ENCODE measurements around the gene C10orf90. TPM values are rescaled to one million over a fixed set of nuclear protein-coding genes. Genes with fewer than 3 reads are reported as not detected.

C10orf90 gene
- total RNA-seq, 1 donor from 2014 or later, result not detected

GRCh38 chr10:126598009-126598408 lies 72.5 kb downstream of the C10orf90 start:
- Mint-ChIP-seq H3K27me3 (ENCODE audit: insufficient read depth, low read depth) (peaks cover 2% of the 10 kb centered on the region), H3K36me3 (no peaks in the 10 kb centered on the region), H3K27ac (no peak overlapping the region), H3K9me3 (no peaks in the 10 kb centered on the region), H3K4me1 (peaks cover 20% of the 10 kb centered on the region), H3K4me3 (no peak overlapping the region)
- H3K9me3 ChIP-seq (ENCODE audit: low read depth), result no peaks in the 10 kb centered on the region
- no peak overlapping the region for H3K9ac ChIP-seq
- H3K4me2 ChIP-seq, result no peak overlapping the region
- H3K79me2 ChIP-seq (ENCODE audit: low read depth), result no peaks in the 10 kb centered on the region
- peak; percentile 66 for DNase-seq (ENCODE audit: low spot score)
- H3K27me3 ChIP-seq, result no peaks in the 10 kb centered on the region
- H2AFZ ChIP-seq (replicated peaks), result no peak overlapping the region
- H3K27ac ChIP-seq, result no peak overlapping the region
- peaks cover 22% of the 10 kb centered on the region for H3F3A ChIP-seq (ENCODE audit: low read depth)
- H3K4me3 ChIP-seq, result no peak overlapping the region
- H3K36me3 ChIP-seq, result no peaks in the 10 kb centered on the region
- TF ChIP-seq EZH2phosphoT487 (IDR thresholded peaks at IDR 0.05) (no peak), CTCF (IDR thresholded peaks at IDR 0.05) (peak; percentile 66)
- H3K4me1 ChIP-seq, result peaks cover 23% of the 10 kb centered on the region
- no peaks in the 10 kb centered on the region for H4K20me1 ChIP-seq (ENCODE audit: low read depth)

DNA sequence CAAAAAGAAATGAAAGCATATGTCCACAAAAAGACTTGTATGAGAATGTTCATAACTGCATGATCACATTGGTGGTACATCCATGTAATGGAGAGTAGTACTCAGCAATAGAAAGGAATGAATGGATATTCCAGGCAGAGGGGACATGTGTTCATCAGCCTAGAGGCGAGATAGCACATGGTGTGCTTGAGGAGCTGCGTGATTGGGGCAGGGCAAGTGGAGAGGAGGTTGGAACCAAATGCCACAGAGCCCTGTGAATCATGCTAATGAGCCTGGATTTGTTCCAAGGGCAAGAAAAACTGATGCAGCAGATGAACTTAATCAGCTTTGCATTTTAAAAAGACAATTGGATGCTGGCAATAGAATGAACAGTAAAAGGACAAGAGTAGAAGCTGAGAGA lies 73.3 kb downstream of the C10orf90 start:
- no peaks in the 10 kb centered on the region for H3K79me2 ChIP-seq (ENCODE audit: low read depth)
- Mint-ChIP-seq H3K27ac (no peak overlapping the region), H3K4me1 (peaks cover 20% of the 10 kb centered on the region), H3K27me3 (ENCODE audit: insufficient read depth, low read depth) (peaks cover 2% of the 10 kb centered on the region), H3K4me3 (no peak overlapping the region), H3K9me3 (no peaks in the 10 kb centered on the region), H3K36me3 (no peaks in the 10 kb centered on the region)
- no peak for DNase-seq (ENCODE audit: low spot score)
- no peaks in the 10 kb centered on the region for H3K9me3 ChIP-seq (ENCODE audit: low read depth)
- no peaks in the 10 kb centered on the region for H4K20me1 ChIP-seq (ENCODE audit: low read depth)
- no peak overlapping the region for H3K27ac ChIP-seq
- no peak overlapping the region for H3K4me2 ChIP-seq
- H3K9ac ChIP-seq, result no peak overlapping the region
- H3K4me3 ChIP-seq, result no peak overlapping the region
- H3K4me1 ChIP-seq, result peaks cover 23% of the 10 kb centered on the region
- no peaks in the 10 kb centered on the region for H3K27me3 ChIP-seq
- no peak for TF ChIP-seq EZH2 (IDR thresholded peaks at IDR 0.05)
- TF ChIP-seq EZH2phosphoT487 (IDR thresholded peaks at IDR 0.05), result no peak
- no peak for TF ChIP-seq CTCF (IDR thresholded peaks at IDR 0.05)
- no peaks in the 10 kb centered on the region for H3K36me3 ChIP-seq
- peaks cover 22% of the 10 kb centered on the region for H3F3A ChIP-seq (ENCODE audit: low read depth)
- no peak overlapping the region for H2AFZ ChIP-seq (replicated peaks)

DNA sequence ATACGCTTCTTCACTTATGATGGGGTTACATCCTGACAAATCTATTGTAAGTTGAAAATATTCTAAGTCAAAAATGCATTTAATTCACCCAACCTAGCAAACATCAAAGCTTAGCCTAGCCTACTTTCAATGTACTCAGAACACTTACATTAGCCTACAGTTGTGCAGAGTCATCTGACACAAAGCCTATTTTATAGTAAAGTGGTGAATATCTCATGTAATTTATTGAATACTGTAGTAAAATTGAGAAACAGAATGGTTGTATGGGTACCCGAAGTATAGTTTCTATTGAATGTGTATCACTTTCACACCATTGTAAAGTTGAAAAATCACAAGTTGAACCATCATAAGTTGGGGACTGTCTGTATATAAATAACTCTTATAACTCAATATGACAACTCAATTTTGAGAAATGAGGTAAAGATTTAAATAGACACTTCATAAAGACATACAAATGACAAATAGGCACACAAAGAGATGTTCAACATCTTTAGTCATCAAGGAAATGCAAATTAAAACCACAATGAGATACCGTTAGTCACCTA lies 73.9 kb downstream of the C10orf90 start:
- H3K79me2 ChIP-seq (ENCODE audit: low read depth), result no peaks in the 10 kb centered on the region
- H3K27me3 Mint-ChIP-seq (ENCODE audit: insufficient read depth, low read depth), result peaks cover 2% of the 10 kb centered on the region

More for the DNA sequence above, 73.9 kb downstream of the C10orf90 start:
- Histone ChIP-seq H3K4me1 (peaks cover 23% of the 10 kb centered on the region), H3K4me2 (no peak overlapping the region), H3K4me3 (no peak overlapping the region), H3F3A (ENCODE audit: low read depth) (peaks cover 22% of the 10 kb centered on the region), H2AFZ (replicated peaks) (no peak overlapping the region), H3K27me3 (no peaks in the 10 kb centered on the region), H3K9me3 (ENCODE audit: low read depth) (no peaks in the 10 kb centered on the region), H3K36me3 (no peaks in the 10 kb centered on the region), H4K20me1 (ENCODE audit: low read depth) (no peaks in the 10 kb centered on the region), H3K27ac (no peak overlapping the region), H3K9ac (no peak overlapping the region)
- no peak overlapping the region for H3K4me3 Mint-ChIP-seq
- no peaks in the 10 kb centered on the region for H3K36me3 Mint-ChIP-seq
- no peak overlapping the region for H3K27ac Mint-ChIP-seq
- H3K4me1 Mint-ChIP-seq, result peaks cover 17% of the 10 kb centered on the region
- TF ChIP-seq CTCF (IDR thresholded peaks at IDR 0.05) (no peak), EZH2 (IDR thresholded peaks at IDR 0.05) (no peak), EZH2phosphoT487 (IDR thresholded peaks at IDR 0.05) (no peak)
- no peak for DNase-seq (ENCODE audit: low spot score)
- no peaks in the 10 kb centered on the region for H3K9me3 Mint-ChIP-seq

Data from neural progenitor cell (in vitro differentiated cells).